ENCODE measurements around the gene ZNF197.

ZNF197 gene

GRCh38 chr3:44685128-44685800 lies 60.4 kb downstream of the ZNF197 start:
- peak overlapping the region; percentile 83 for H3K27ac Mint-ChIP-seq
- peak overlapping the region; percentile 86 for H3K4me3 Mint-ChIP-seq
- H3K36me3 Mint-ChIP-seq: peaks cover 7% of the 10 kb centered on the region
- H3K9me3 Mint-ChIP-seq: peaks cover 21% of the 10 kb centered on the region
- peak; percentile 20 to 59 for DNase-seq (ENCODE audit: low spot score in 2 of 2)
- ATAC-seq: peak; percentile 91
- peaks cover 14% of the 10 kb centered on the region for H3K4me1 Mint-ChIP-seq

DNA sequence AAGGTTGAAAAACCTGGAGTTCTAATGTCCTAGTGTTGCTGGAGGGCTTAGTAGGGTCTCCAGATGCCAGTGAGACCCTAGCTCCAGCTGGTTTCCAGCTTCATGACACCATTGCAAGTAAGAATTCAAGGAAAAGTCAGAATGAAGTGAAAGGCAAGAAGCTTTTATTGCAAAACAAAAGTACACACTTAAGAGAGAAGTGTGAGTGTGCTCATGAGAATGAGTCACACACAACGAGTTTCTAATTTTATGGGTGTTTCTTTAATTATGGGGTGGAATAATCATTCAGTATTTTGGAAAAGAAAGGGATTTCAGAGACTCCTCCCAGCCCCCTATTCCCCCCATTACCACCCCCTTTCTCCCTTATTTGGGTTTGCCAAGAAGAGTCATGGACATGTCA lies 63.1 kb downstream of the ZNF197 start:
- ATAC-seq: no peak
- DNase-seq (ENCODE audit: low spot score in 2 of 2): no peak
- H3K36me3 Mint-ChIP-seq: peaks cover 7% of the 10 kb centered on the region
- peaks cover 14% of the 10 kb centered on the region for H3K4me1 Mint-ChIP-seq
- H3K9me3 Mint-ChIP-seq: peaks cover 19% of the 10 kb centered on the region
- no peak overlapping the region for H3K4me3 Mint-ChIP-seq
- no peak overlapping the region for H3K27ac Mint-ChIP-seq
